ENCODE data around the gene NEXN. TPM values are rescaled to one million over a fixed set of nuclear protein-coding genes. Genes with fewer than 3 reads are reported as not detected.
"Not testable (repeated sequence)": the region's sequence is repeated elsewhere in the genome, so short reads cannot be mapped to it uniquely, and the experiment has no call there.

The NEXN gene
- total RNA-seq, 2 experiments from 2014 or later: 2.4 to 2.8 TPM

DNA sequence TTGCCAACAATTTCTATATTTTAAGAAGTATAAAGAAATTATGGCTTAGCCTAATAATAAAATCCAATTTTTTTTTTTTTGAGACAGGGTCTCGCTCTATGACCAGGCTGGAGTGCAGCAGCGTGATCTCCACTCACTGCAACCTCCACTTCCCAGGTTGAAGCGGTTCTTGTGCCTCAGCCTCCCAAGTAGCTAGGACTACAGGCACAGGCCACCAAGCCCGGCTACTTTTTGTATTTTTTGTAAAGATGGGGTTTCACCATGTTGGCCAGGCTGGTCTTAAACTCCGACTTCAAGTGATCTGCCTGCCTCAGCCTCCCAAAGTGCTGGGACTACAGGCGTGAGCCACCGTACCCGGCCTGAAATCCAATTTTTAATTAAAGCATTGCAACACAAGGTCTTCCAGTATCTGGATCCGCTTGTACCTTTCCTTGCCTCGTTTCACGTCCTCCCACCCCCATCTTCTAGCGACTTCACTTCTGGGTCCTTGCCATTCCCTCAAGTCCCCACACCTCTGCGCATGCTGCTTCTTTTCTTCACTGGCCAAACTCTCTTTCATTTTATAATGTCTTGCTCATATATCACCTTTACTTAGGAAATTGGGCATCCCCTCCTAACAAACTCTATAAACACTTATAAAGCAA, 88.1 kb downstream of the NEXN start:
- peaks cover 42% of the 10 kb centered on the region for H3K4me1 Mint-ChIP-seq (ENCODE audit: low read depth)
- CTCF ChIA-PET: interaction anchor here (1.1 to 1.6 kb wide), 3 partner anchors 8 to 138 kb away, joined by 3 to 6 read pairs (median 4); no protein-coding TSS in a partner anchor
- POLR2A ChIA-PET: interaction anchor here (0.7 to 7.1 kb wide), 13 partner anchors 9 to 294 kb away, joined by 3 to 203 read pairs (median 8); partner anchors contain the start of genes DNAJB4 and ZZZ3
- H3K27ac Mint-ChIP-seq: no peak overlapping the region
- H3K9me3 Mint-ChIP-seq: no peaks in the 10 kb centered on the region
- intact Hi-C loops (cut with micrococcal nuclease): no loop called here
- DNase-seq (peak; percentile 30), ATAC-seq (no peak)
- H3K36me3 Mint-ChIP-seq (ENCODE audit: low read depth): peaks cover 38% of the 10 kb centered on the region
- no peaks in the 10 kb centered on the region for H3K27me3 Mint-ChIP-seq
- H3K4me3 Mint-ChIP-seq: no peak overlapping the region
- TF ChIP-seq, protein P1, sequence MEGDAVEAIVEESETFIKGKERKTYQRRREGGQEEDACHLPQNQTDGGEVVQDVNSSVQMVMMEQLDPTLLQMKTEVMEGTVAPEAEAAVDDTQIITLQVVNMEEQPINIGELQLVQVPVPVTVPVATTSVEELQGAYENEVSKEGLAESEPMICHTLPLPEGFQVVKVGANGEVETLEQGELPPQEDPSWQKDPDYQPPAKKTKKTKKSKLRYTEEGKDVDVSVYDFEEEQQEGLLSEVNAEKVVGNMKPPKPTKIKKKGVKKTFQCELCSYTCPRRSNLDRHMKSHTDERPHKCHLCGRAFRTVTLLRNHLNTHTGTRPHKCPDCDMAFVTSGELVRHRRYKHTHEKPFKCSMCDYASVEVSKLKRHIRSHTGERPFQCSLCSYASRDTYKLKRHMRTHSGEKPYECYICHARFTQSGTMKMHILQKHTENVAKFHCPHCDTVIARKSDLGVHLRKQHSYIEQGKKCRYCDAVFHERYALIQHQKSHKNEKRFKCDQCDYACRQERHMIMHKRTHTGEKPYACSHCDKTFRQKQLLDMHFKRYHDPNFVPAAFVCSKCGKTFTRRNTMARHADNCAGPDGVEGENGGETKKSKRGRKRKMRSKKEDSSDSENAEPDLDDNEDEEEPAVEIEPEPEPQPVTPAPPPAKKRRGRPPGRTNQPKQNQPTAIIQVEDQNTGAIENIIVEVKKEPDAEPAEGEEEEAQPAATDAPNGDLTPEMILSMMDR (IDR thresholded peaks at IDR 0.05): no peak

DNA sequence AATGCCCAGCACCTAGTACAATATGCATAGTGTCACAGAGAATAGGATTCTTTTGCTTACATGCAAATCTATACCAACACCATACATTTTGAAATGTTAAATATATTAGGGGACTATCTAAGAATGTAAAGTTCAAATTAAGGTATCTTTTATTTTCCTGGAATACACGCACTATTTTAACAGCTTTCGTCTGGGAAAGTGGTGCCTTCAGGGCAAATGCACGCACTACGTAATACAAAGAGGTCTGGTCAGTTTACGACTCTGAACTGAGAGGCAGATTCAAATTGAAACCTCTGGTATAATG, 89.5 kb downstream of the NEXN start:
- H3K9me3 Mint-ChIP-seq: no peaks in the 10 kb centered on the region
- H3K4me3 Mint-ChIP-seq: no peak overlapping the region
- ChIA-PET POLR2A (interaction anchor here (0.6 to 7.1 kb wide), 27 partner anchors 10 to 296 kb away, joined by 3 to 203 read pairs (median 4); partner anchors contain the start of genes DNAJB4, GIPC2, USP33 and ZZZ3), CTCF (interaction anchor here (0.7 to 1.7 kb wide), 5 partner anchors 9 to 295 kb away, joined by 3 to 12 read pairs (median 4); partner anchors contain the start of genes DNAJB4 and MIGA1)
- H3K27ac Mint-ChIP-seq: no peak overlapping the region
- no peak for DNase-seq
- H3K36me3 Mint-ChIP-seq (ENCODE audit: low read depth): peaks cover 36% of the 10 kb centered on the region
- TF ChIP-seq, protein P1 (IDR thresholded peaks at IDR 0.05): no peak
- peaks cover 39% of the 10 kb centered on the region for H3K4me1 Mint-ChIP-seq (ENCODE audit: low read depth)
- no peak for ATAC-seq
- intact Hi-C loops (cut with micrococcal nuclease): no loop called here
- H3K27me3 Mint-ChIP-seq: no peaks in the 10 kb centered on the region

DNA sequence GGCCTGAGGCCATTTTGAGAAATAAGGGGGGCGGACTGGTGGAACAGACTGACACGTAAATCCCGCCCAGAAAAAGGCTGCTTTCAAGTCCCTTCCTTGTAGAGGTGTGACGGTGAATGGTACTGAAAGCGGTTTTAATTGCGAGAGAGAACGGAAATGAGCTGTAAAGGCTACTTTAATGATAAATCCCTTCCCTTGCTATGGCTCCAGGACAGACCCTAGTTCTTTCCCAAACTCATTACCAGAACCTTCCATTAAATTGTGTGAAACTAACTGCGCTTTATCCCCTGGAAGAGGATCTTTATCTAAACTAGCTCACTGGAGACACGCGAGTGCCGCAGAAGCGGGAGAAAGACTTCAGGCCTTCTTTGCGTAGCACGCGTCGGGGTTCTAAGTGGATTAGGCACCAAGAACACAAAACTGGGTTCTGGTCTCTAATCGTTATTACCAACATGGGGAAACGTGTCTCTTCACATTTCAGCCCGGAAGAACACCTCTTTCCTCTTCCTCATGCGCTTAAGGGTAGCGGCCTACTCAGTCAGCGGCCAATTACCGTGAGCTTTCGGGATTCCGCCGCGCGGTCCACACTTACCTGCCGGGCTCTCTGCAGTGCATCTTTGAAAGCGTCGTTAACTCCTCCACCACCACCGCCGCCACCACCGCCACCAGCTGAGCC, 90.0 kb downstream of the NEXN start:
- ChIA-PET CTCF (interaction anchor here (0.7 to 1.7 kb wide), 8 partner anchors 10 to 299 kb away, joined by 3 to 12 read pairs (median 4); partner anchors contain the start of genes DNAJB4 and MIGA1), POLR2A (interaction anchor here (0.7 to 7.1 kb wide), 31 partner anchors 9 to 296 kb away, joined by 3 to 203 read pairs (median 4); partner anchors contain the start of genes DNAJB4, GIPC2, MIGA1 and USP33)
- H3K27ac Mint-ChIP-seq: no peak overlapping the region
- H3K4me3 Mint-ChIP-seq: no peak overlapping the region
- DNase-seq: peak; percentile 90
- peaks cover 36% of the 10 kb centered on the region for H3K36me3 Mint-ChIP-seq (ENCODE audit: low read depth)
- intact Hi-C loops (cut with micrococcal nuclease): no loop called here
- TF ChIP-seq, protein P1 (IDR thresholded peaks at IDR 0.05): no peak
- ATAC-seq: peak; percentile 69
- peaks cover 38% of the 10 kb centered on the region for H3K4me1 Mint-ChIP-seq (ENCODE audit: low read depth)
- no peaks in the 10 kb centered on the region for H3K9me3 Mint-ChIP-seq
- no peaks in the 10 kb centered on the region for H3K27me3 Mint-ChIP-seq

DNA sequence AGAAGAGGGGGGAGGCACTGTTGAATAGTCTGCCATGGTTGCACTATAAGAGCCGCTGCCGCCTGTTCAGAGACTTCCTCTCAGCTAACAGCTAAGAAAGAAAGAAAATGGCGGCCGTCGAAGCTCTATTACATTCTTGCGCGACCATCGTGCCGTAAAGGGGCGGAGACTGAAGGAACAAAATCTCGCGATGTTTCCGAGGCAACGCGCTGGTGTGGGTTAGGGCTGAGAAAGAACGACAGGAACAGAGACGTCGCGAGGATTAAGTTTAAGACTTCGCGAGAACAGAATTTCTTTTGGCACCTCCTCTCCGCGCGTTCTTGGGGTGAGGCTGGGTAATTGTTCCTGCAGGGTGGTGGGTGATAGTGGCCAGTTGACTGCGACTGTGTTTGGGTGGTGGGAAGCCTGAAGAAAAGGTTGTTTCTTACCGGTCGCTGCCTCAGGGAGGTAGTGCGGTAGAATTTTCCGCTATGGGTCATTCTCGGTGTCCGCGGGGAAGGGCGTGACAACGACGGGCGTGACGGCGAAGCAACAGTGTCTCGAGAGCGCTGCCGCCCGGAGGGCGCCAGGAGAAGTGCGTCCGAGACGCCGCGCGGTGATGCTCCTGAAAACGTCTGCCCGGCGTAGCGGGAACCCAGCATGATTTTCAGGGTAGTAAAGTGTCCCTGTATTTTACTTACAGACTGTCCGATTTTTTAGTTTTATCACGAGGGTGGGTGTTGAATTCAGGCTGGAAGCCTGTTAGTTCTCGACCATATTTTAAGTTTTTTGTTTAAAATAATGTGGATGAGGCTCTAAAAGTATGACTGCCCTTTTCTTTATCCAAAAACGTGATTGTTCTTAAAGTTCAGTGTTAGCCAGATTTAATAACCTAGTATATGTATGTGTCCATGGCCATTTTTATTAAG, 90.8 kb downstream of the NEXN start, which contains the start of gene FUBP1:
Gene FUBP1 (minus strand): TSS at position 104 of the 908 bp plus-strand sequence. CDS start 68 bp downstream, at position 36.
- Mint-ChIP-seq H3K4me1 (ENCODE audit: low read depth) (peaks cover 38% of the 10 kb centered on the region), H3K4me3 (no peak within 1 kb of the TSS), H3K36me3 (ENCODE audit: low read depth) (peaks cover 34% of the 10 kb centered on the region), H3K27me3 (no peaks in the 10 kb centered on the region), H3K9me3 (no peaks in the 10 kb centered on the region), H3K27ac (no peak within 1 kb of the TSS)
- ChIA-PET CTCF (interaction anchor here (0.9 to 3.3 kb wide), 8 partner anchors 10 to 300 kb away, joined by 3 to 17 read pairs (median 4); partner anchors contain the start of genes DNAJB4 and MIGA1), POLR2A (interaction anchor here (0.7 to 7.1 kb wide), 29 partner anchors 8 to 297 kb away, joined by 3 to 203 read pairs (median 5); partner anchors contain the start of genes DNAJB4, GIPC2, MIGA1 and USP33)
- ATAC-seq (peak; percentile 76), DNase-seq (peak; percentile 97)
- intact Hi-C loops (cut with micrococcal nuclease): loop anchor here (1.0 kb wide), 1 partner anchor 25 kb away; the partner anchor contains the start of gene DNAJB4
- TF ChIP-seq, protein P1 (IDR thresholded peaks at IDR 0.05): peak; percentile 74

DNA sequence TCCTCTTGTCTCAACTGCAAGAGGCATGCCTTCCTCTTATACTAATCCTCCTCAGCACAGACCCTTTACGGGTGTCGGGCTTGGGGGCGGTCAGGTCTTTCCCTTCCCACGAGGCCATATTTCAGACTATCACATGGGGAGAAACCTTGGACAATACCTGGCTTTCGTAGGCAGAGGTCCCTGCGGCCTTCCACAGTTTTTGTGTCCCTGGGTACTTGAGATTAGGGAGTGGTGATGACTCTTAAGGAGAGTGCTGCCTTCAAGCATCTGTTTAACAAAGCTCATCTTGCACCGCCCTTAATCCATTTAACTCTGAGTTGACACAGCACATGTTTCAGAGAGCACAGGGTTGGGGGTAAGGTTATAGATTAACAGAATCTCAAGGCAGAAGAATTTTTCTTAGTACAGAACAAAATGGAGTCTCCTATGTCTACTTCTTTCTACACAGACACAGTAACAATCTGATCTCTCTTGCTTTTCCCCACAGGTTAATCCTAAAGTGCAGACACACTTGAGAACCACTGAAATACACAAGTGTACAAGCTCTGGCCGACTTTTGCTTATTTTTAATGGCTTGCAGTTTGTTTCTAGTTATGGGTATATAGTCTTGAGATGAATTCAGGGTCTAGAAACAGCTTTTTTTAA, 95.0 kb downstream of the NEXN start:
- peak overlapping the region; percentile 36 for H3K27ac Mint-ChIP-seq
- not testable (repeated sequence) for H3K27me3 Mint-ChIP-seq, H3K9me3 Mint-ChIP-seq, DNase-seq, H3K4me3 Mint-ChIP-seq, ATAC-seq
- intact Hi-C loops (cut with micrococcal nuclease): loop anchor here (5.0 kb wide), 1 partner anchor 129 kb away; no protein-coding TSS in a partner anchor
- peaks cover 37% of the 10 kb centered on the region for H3K36me3 Mint-ChIP-seq (ENCODE audit: low read depth)
- peaks cover 55% of the 10 kb centered on the region for H3K4me1 Mint-ChIP-seq (ENCODE audit: low read depth)
- POLR2A ChIA-PET: interaction anchor here (0.6 to 6.6 kb wide), 2 partner anchors 17 to 21 kb away, joined by 3 to 203 read pairs; partner anchors contain the start of gene DNAJB4
- CTCF ChIA-PET: interaction anchor here (1.1 kb wide), 1 partner anchor 22 kb away, joined by 4 read pairs; no protein-coding TSS in a partner anchor

All from activated CD8-positive, alpha-beta T cell treated with anti-CD3 and anti-CD28 coated beads for 36 hours (primary cell).